Omental fat pad (tissue), 4 donors: Measurements from ENCODE around the gene CREB3L2. TPM values are rescaled to one million over a fixed set of nuclear protein-coding genes. Genes with fewer than 3 reads are reported as not detected.
"Not testable (repeated sequence)": the region's sequence is repeated elsewhere in the genome, so short reads cannot be mapped to it uniquely, and the experiment has no call there.

ENCODE experiments used
- ATAC-seq: fragments of 150-250 bp; one replicate; pipeline ENCODE4 v1.9.1; 2016; ENCODE audit warnings: mild to moderate bottlenecking, moderate library complexity; ENCODE audit not compliant: low FRiP score
- DNase-seq: peaks from one replicate; pipeline ENCODE4 v3.0.0-alpha.2; 2019; ENCODE audit warnings: low spot score
- CTCF ChIP-seq, 3 donors: fragments of 450-650 bp; IDR thresholded peaks; one replicate each; pipeline ENCODE4 v1.5.1; 2016 to 2017; ENCODE audit warnings: antibody characterized with exemption in 3 of 3, mild to moderate bottlenecking in 3 of 3, moderate library complexity in 2 of 3
- total RNA-seq, 4 donors: library from RNA; depleted of rRNA; stranded (reverse); fragments of >200 nt; gene quantifications; one replicate each; pipeline ENCODE4 v1.1.0, GENCODE V29; 2016

The CREB3L2 gene
- 10 to 100 TPM; 35.6 to 50.4 (median 42.8) TPM for total RNA-seq

- no peak for TF ChIP-seq CTCF (IDR thresholded peaks at IDR 0.05)
- ATAC-seq (peak; percentile 28), DNase-seq (no peak)
Measured at GRCh38 chr7:138001529-138002095, at the start of gene CREB3L2. TSS of gene CREB3L2 (minus strand) at chr7:138002086. CDS start at chr7:138001705, 381 bp downstream.

GRCh38 chr7:138049505-138050116, 47.7 kb upstream of the CREB3L2 start:
- no peak for ATAC-seq
- DNase-seq: no peak
- TF ChIP-seq CTCF (IDR thresholded peaks at IDR 0.05): no peak

GRCh38 chr7:138047907-138048306, 46.0 kb upstream of the CREB3L2 start:
- DNase-seq (no peak), ATAC-seq (no peak)
- TF ChIP-seq CTCF (IDR thresholded peaks at IDR 0.05): no peak

GRCh38 chr7:138044897-138045296, 43.0 kb upstream of the CREB3L2 start:
- DNase-seq: no peak
- TF ChIP-seq CTCF (IDR thresholded peaks at IDR 0.05): no peak
- no peak for ATAC-seq

GRCh38 chr7:138040063-138040462, 38.2 kb upstream of the CREB3L2 start:
- not testable (repeated sequence) for DNase-seq, ATAC-seq

- DNase-seq (no peak), ATAC-seq (no peak)
- TF ChIP-seq CTCF (IDR thresholded peaks at IDR 0.05): no peak
Measured at GRCh38 chr7:138036135-138036534, 34.2 kb upstream of the CREB3L2 start.

- no peak for TF ChIP-seq CTCF (IDR thresholded peaks at IDR 0.05)
- no peak for ATAC-seq
- DNase-seq: no peak
Measured at GRCh38 chr7:138033241-138033640, 31.4 kb upstream of the CREB3L2 start.
